ENCODE results near the gene PRCC. TPM values are rescaled to one million over a fixed set of nuclear protein-coding genes. Genes with fewer than 3 reads are reported as not detected.

Gene PRCC
- total RNA-seq, 2 experiments from 2014 or later, result 71.9 to 75.5 TPM

DNA sequence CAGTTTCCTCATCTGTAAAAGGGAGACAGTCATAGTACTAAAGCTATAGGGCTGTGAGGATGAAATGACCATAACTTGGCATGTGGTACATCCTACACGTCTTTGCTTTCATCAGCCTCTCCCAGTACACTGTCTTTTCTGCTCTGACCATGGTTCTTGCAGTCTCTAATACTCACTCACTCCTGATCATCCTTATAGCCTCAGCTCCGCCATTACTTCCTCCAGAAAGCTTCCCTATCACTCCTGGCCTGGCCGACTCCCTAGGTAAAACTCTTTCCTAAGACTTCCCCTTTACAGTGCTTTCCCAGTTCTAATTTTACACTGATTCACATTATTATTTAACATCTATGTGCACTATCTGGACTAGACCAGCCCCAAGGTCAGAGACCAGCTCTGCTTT, 21.5 kb upstream of the PRCC start:
- POLR2A ChIA-PET, result interaction anchor here (1.2 kb wide), 1 partner anchor 17 kb away, joined by 5 read pairs; the partner anchor contains the start of genes ISG20L2 and METTL25B
- peaks cover 80% of the 10 kb centered on the region for H3K36me3 Mint-ChIP-seq (ENCODE audit: low read depth)

DNA sequence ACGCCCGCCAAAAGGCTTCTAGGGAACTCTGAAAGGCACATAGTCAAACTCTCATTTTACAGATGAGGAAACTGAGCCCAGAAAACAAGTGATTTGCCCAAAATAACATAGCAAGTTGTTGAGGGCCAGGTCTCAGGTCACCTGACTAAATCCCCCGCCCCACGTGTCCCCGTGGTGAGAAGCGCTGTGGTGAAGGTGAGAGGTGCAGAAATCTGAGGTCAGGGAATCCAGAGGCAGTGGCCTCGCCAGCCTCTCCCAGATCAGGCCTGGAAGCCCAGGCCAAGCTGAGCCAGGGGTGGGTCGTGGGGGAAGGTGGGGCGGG, 21.0 kb upstream of the PRCC start:
- CTCF ChIA-PET, result interaction anchor here (0.8 to 2.1 kb wide), 2 partner anchors 18 to 20 kb away, joined by 3 to 31 read pairs; partner anchors contain the start of genes ISG20L2 and METTL25B

More for the DNA sequence above, 21.5 kb upstream of the PRCC start:
- ATAC-seq, result no peak
- Mint-ChIP-seq H3K9me3 (ENCODE audit: insufficient read depth) (no peaks in the 10 kb centered on the region), H3K4me3 (no peak overlapping the region), H3K27ac (peak overlapping the region; percentile 37), H3K27me3 (ENCODE audit: low read depth) (no peaks in the 10 kb centered on the region), H3K4me1 (ENCODE audit: low read depth) (peaks cover 74% of the 10 kb centered on the region)
- DNase-seq, result no peak
- CTCF ChIA-PET, result interaction anchor here (0.8 kb wide), 1 partner anchor 18 kb away, joined by 3 read pairs; the partner anchor contains the start of genes ISG20L2 and METTL25B

DNA sequence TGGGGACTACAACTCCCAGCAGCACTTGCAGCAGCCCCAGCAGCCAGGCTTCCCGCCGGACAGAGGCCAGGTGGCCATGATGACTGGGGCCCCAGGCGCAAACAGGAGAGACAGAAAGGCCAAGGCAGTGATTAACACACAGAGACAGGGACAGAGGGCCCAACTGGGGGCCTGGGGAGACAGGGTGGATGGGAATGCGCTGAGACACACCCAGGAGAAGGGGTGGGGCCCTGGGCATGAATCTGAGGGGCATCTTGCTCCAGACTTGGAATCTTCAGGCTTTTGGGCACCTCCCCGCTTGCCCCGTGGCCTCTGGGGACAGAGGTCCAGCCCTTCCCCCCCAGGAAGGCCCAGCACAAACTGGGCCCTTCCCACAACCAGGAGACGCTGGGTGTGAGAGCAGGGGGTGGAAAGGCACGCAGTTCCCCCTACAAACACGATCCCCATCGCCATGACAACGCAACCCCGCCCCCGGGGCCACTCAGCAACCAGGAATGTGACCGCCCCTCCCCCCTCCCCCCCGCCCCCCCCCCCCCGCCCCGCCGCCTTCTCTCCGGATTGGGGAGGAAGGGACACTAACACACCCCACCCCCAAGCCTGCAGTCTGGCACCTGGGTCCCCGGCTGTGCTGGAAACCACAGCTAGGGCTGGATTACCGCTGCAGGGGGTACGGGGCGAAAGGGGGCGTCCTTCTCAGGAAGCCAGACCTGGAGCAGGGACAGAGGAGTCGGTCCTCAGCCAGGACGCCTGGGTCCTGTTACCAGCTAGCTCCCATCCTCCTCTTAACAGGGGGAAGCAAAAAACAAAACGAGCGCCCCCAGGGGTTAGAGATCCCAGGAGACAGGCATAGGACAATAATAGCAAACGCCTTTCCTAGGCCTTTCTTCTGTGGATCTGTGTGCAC, 20.4 kb upstream of the PRCC start:
- H3K36me3 Mint-ChIP-seq (ENCODE audit: low read depth), result peaks cover 69% of the 10 kb centered on the region
- DNase-seq (peak; percentile 69), ATAC-seq (no peak)
- peak overlapping the region; percentile 96 for H3K27ac Mint-ChIP-seq
- ChIA-PET CTCF (interaction anchor here (1.0 to 2.1 kb wide), 5 partner anchors 16 to 58 kb away, joined by 3 to 31 read pairs (median 4); partner anchors contain the start of gene METTL25B), POLR2A (interaction anchor here (1.2 to 1.9 kb wide), 4 partner anchors 18 to 19 kb away, joined by 5 to 8 read pairs (median 6); partner anchors contain the start of genes ISG20L2 and METTL25B)
- no peaks in the 10 kb centered on the region for H3K27me3 Mint-ChIP-seq (ENCODE audit: low read depth)
- peaks cover 64% of the 10 kb centered on the region for H3K4me1 Mint-ChIP-seq (ENCODE audit: low read depth)
- peak overlapping the region; percentile 95 for H3K4me3 Mint-ChIP-seq
- H3K9me3 Mint-ChIP-seq (ENCODE audit: insufficient read depth), result no peaks in the 10 kb centered on the region

More for the DNA sequence above, 21.0 kb upstream of the PRCC start:
- ATAC-seq (no peak), DNase-seq (no peak)
- H3K9me3 Mint-ChIP-seq (ENCODE audit: insufficient read depth), result no peaks in the 10 kb centered on the region
- POLR2A ChIA-PET, result interaction anchor here (1.2 kb wide), 1 partner anchor 18 kb away, joined by 5 read pairs; the partner anchor contains the start of genes ISG20L2 and METTL25B
- H3K36me3 Mint-ChIP-seq (ENCODE audit: low read depth), result peaks cover 75% of the 10 kb centered on the region
- peaks cover 70% of the 10 kb centered on the region for H3K4me1 Mint-ChIP-seq (ENCODE audit: low read depth)
- H3K27me3 Mint-ChIP-seq (ENCODE audit: low read depth), result no peaks in the 10 kb centered on the region
- H3K4me3 Mint-ChIP-seq, result peak overlapping the region; percentile 73
- peak overlapping the region; percentile 93 for H3K27ac Mint-ChIP-seq

DNA sequence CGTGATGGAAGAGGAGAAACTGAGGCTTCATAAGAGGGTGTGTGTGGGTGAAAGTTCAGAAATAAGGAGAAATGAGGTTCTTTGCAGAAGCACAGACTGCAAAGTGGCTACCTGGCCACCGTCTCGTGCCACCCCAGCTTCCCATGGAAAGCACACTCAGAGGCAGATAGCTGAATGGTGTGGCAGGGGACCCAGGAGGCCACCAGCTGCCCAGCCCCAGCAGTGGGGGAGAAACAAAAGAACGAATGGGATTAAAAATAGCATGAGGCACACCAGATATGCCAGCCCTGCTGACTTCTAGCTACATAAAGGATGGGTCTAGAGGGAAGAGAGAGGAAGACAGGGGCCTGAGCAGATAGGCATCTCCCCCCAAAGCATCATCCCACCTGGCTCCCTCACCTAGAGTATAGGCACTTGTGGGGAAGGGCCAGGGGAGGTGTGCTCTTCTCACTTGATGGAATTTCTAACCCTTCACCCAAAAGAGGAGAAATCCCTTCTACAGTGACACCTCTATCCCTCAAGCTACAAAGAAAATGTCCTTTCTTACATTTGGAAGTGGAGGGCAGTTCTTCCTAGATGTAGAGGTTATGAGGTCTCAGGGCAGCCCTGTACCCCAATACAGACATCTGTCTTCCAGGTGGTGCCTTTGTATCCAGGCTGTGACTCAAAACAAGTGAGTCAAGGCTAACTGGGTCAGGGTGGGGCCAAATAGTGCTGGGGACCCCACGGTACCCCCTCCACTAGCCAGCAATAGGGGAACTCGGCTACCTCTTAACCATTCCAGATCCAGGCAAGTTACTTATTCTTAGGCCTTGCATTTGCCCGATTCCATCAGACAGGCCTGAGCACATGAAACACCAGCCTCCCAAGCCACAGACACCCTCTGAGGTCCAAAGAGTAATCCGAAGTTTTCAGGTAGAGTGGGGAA, 19.3 kb upstream of the PRCC start:
- Mint-ChIP-seq H3K27ac (peak overlapping the region; percentile 96), H3K36me3 (ENCODE audit: low read depth) (peaks cover 62% of the 10 kb centered on the region), H3K4me3 (peak overlapping the region; percentile 95), H3K4me1 (ENCODE audit: low read depth) (peaks cover 63% of the 10 kb centered on the region), H3K27me3 (ENCODE audit: low read depth) (no peaks in the 10 kb centered on the region), H3K9me3 (ENCODE audit: insufficient read depth) (no peaks in the 10 kb centered on the region)
- ChIA-PET POLR2A (interaction anchor here (1.2 to 1.9 kb wide), 3 partner anchors 18 to 20 kb away, joined by 5 to 8 read pairs (median 6); partner anchors contain the start of genes ISG20L2 and METTL25B), CTCF (interaction anchor here (0.8 to 2.1 kb wide), 6 partner anchors 17 to 59 kb away, joined by 3 to 31 read pairs (median 4); partner anchors contain the start of gene METTL25B)
- no peak for ATAC-seq
- DNase-seq, result no peak

DNA sequence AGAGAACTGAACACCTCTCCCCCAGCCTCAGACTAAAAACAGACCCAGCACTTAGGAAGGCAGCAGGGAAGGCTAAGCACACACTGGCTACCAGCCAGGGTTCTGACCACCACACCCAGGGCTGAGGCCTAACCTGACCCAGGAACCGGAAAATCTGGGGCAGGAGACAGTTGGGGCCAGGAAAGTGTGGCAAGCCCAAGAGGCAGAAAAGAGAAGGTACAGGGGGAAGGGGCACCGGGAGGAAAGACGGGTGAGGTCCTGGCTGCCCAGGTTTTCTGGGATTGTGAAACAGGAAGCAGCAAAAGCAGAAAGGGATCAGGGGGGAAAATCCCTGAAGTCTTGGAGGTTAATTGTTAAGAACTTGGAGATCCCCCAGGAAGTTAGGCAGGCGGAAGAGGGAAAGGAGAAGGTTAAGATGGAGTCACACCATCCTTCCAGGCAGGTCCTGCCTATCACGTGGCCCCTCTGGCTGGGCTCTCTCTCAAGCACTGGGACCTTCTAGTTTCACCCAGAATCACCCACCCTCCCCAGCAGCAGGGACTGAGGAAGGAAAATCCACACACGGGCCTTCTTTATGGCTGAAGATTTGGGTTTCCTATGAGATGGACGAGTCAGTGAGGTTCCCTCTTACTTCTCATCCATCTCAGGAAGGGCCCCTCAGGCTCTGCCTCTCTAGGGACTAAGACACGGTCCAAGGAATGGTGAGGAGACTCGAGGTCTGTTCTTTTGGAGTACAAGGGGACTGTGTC, 18.5 kb upstream of the PRCC start:
- POLR2A ChIA-PET, result interaction anchor here (1.9 to 4.1 kb wide), 3 partner anchors 20 to 21 kb away, joined by 6 to 61 read pairs (median 8); partner anchors contain the start of genes ISG20L2 and METTL25B
- ATAC-seq (no peak), DNase-seq (no peak)
- Mint-ChIP-seq H3K9me3 (ENCODE audit: insufficient read depth) (no peaks in the 10 kb centered on the region), H3K36me3 (ENCODE audit: low read depth) (peaks cover 54% of the 10 kb centered on the region), H3K27me3 (ENCODE audit: low read depth) (no peaks in the 10 kb centered on the region), H3K4me3 (peak overlapping the region; percentile 95), H3K27ac (peak overlapping the region; percentile 96), H3K4me1 (ENCODE audit: low read depth) (peaks cover 65% of the 10 kb centered on the region)
- CTCF ChIA-PET, result interaction anchor here (2.1 to 4.5 kb wide), 2 partner anchors 21 to 23 kb away, joined by 31 to 90 read pairs; partner anchors contain the start of genes ISG20L2 and METTL25B

DNA sequence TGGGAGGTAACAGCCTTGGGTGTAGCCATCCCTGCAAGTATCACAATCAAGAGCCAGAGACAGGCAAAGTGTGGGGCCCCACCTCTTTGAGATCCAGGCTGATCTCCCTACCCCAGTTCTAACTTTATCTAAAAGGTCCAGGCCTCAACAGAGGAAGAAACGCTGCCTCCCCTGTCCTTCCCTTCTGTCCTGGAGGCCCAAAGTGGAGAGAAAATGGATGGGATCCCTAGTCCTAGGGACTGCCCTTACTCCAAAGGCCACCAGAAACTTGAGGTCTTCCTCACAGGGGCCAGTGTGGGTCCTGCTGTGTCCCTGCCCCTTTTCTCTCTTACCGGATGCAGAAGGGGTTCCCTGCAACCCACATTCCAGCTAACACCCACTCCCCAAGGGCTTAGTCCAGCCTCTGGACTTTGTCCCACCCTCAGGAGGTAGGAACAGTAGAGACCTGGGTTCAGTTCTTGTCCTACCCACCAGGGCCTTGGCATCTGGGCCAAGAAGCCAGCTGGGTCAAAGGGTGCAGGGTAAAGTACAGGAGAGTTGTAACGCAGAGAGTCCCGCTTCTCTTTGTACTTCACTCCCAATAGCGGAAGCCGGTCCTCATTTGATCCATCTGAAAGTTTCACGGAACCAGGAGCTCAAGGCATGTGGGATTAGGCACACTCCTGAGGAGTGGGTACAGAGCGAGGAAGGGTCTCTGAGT, 17.8 kb upstream of the PRCC start:
- peaks cover 61% of the 10 kb centered on the region for H3K4me1 Mint-ChIP-seq (ENCODE audit: low read depth)

DNA sequence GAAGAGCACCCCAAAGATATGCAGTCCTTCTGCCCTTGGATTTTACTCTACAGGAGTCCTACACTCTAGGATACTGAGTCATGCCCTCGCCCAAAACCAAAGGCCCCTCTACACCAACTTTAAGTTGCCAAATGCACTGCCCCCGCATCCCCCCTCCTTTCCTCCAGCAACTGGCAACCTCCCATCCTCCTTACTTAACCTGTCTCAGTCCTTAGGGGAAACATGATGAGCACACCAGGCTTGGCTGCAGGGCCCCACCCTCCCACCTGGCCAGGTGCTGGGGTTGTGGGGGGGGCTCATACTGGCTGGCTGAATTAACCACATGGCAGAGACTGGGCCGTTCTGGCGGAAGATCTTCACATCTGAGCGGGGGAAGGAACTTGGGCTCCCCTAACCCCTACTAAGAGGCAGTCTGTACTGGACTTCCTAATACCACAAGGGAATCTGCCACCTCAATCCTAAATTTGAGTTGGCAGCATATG, 17.1 kb upstream of the PRCC start:
- Mint-ChIP-seq H3K27ac (peak overlapping the region; percentile 96), H3K4me1 (ENCODE audit: low read depth) (peaks cover 55% of the 10 kb centered on the region), H3K4me3 (peak overlapping the region; percentile 95), H3K27me3 (ENCODE audit: low read depth) (no peaks in the 10 kb centered on the region), H3K36me3 (ENCODE audit: low read depth) (peaks cover 43% of the 10 kb centered on the region), H3K9me3 (ENCODE audit: insufficient read depth) (no peaks in the 10 kb centered on the region)
- DNase-seq (peak; percentile 39), ATAC-seq (no peak)
- ChIA-PET CTCF (interaction anchor here (1.0 to 4.5 kb wide), 7 partner anchors 9 to 88 kb away, joined by 3 to 90 read pairs (median 4); partner anchors contain the start of genes ISG20L2, METTL25B, MRPL24 and PRCC), POLR2A (interaction anchor here (0.5 to 4.1 kb wide), 5 partner anchors 8 to 55 kb away, joined by 4 to 61 read pairs (median 26); partner anchors contain the start of genes ISG20L2, METTL25B, MRPL24 and PRCC)

More for the DNA sequence above, 17.8 kb upstream of the PRCC start:
- peak overlapping the region; percentile 96 for H3K27ac Mint-ChIP-seq
- ChIA-PET POLR2A (interaction anchor here (0.9 to 4.1 kb wide), 2 partner anchors 8 to 21 kb away, joined by 4 to 61 read pairs; partner anchors contain the start of genes ISG20L2, METTL25B and MRPL24), CTCF (interaction anchor here (1.0 to 4.5 kb wide), 5 partner anchors 8 to 89 kb away, joined by 3 to 90 read pairs (median 8); partner anchors contain the start of genes ISG20L2, METTL25B, MRPL24 and PRCC)
- ATAC-seq, result no peak
- H3K4me3 Mint-ChIP-seq, result peak overlapping the region; percentile 95
- H3K27me3 Mint-ChIP-seq (ENCODE audit: low read depth), result no peaks in the 10 kb centered on the region
- peaks cover 49% of the 10 kb centered on the region for H3K36me3 Mint-ChIP-seq (ENCODE audit: low read depth)
- no peak for DNase-seq
- H3K9me3 Mint-ChIP-seq (ENCODE audit: insufficient read depth), result no peaks in the 10 kb centered on the region

DNA sequence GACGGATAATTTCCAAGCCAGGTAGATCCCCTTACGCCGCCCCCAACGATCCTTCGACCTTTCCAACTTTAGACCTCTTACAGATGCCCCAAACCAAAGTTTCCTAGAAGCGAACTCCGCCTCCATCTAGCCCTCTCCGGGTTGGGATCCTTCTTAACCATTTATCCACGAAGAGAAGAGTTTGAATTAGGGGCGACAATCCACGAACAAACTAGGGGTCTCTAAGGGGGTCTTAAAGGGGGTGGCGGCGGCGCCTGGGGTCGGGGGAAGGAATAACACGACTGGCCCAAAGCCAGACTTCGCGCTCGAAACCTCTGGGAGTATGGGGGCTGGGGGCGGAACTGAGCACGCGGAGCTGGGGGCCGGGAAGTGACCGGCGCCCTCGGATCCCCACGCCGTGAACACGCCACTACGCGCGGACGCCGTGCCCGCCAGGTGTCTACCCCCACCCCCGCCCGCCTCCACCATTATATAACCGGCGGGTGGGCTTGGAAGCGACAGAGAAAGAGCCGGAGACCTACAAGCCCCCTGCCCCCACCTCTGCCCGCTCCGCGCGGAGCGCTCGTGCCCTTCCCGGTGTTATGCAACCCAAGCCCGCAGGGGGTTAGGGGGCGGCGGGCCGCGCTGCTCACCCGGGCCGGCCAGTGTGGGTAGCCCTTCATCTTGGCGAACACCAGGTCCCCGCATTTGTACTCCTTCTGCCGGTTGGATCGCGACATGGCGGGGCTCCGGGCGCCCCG, 16.5 kb upstream of the PRCC start:
- DNase-seq (peak; percentile 49), ATAC-seq (peak; percentile 19)
- H3K4me1 Mint-ChIP-seq (ENCODE audit: low read depth), result peaks cover 48% of the 10 kb centered on the region
- peak overlapping the region; percentile 95 for H3K4me3 Mint-ChIP-seq
- ChIA-PET CTCF (interaction anchor here (1.0 to 4.5 kb wide), 8 partner anchors 10 to 109 kb away, joined by 3 to 90 read pairs (median 6); partner anchors contain the start of genes ISG20L2, METTL25B, MRPL24 and NTRK1), POLR2A (interaction anchor here (0.5 to 4.1 kb wide), 9 partner anchors 9 to 110 kb away, joined by 3 to 61 read pairs (median 4); partner anchors contain the start of genes ISG20L2, METTL25B, MRPL24 and PRCC)
- H3K27me3 Mint-ChIP-seq (ENCODE audit: low read depth), result no peaks in the 10 kb centered on the region
- no peaks in the 10 kb centered on the region for H3K9me3 Mint-ChIP-seq (ENCODE audit: insufficient read depth)
- peaks cover 36% of the 10 kb centered on the region for H3K36me3 Mint-ChIP-seq (ENCODE audit: low read depth)
- peak overlapping the region; percentile 96 for H3K27ac Mint-ChIP-seq

DNA sequence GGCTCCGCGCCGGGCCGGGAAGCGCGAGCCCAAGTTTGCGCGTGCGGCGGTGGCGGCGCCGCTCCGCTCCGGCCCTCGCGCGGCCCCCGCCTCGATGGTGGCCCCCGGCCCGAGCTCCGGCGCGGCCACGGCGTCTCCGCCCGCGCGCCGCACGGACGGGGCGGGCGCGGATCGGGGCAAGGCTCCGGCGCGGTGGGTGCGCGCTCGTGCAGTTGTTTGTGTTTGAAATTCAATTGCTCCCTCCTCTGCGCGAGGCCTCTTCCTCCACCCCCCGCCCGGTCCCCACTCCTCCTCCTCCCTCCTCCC, 15.9 kb upstream of the PRCC start, which contains the start of gene HDGF:
Gene HDGF (minus strand): TSS at position 225 of the 306 bp plus-strand sequence. CDS start 246 bp downstream, outside the sequence.
- no peaks in the 10 kb centered on the region for H3K9me3 Mint-ChIP-seq (ENCODE audit: insufficient read depth)
- peaks cover 35% of the 10 kb centered on the region for H3K36me3 Mint-ChIP-seq (ENCODE audit: low read depth)
- CTCF ChIA-PET, result interaction anchor here (1.5 to 4.5 kb wide), 6 partner anchors 10 to 109 kb away, joined by 3 to 90 read pairs (median 8); partner anchors contain the start of genes ISG20L2, METTL25B, MRPL24 and NTRK1
- H3K4me3 Mint-ChIP-seq, result peak within 1 kb of the TSS; percentile 96
- no peaks in the 10 kb centered on the region for H3K27me3 Mint-ChIP-seq (ENCODE audit: low read depth)
- ATAC-seq, result no peak
- POLR2A ChIA-PET, result interaction anchor here (0.8 to 4.1 kb wide), 8 partner anchors 10 to 110 kb away, joined by 3 to 61 read pairs (median 5); partner anchors contain the start of genes ISG20L2, METTL25B, MRPL24 and PRCC
- DNase-seq, result no peak
- H3K27ac Mint-ChIP-seq, result peak within 1 kb of the TSS; percentile 96
- H3K4me1 Mint-ChIP-seq (ENCODE audit: low read depth), result peaks cover 43% of the 10 kb centered on the region

All from activated CD8-positive, alpha-beta T cell treated with anti-CD3 and anti-CD28 coated beads, Interleukin-2, amount 10 ng/mL, durations not matched to agents 7 days and 5 days (primary cell).